Chondrocyte (in vitro differentiated cells): ENCODE results near the gene TMEM121. TPM values are rescaled to one million over a fixed set of nuclear protein-coding genes. Genes with fewer than 3 reads are reported as not detected.
A peak's percentile ranks its signal among the peaks of the same experiment; 100 is the strongest.

Experiments used
- DNase-seq: peaks from one replicate; pipeline ENCODE4 v3.0.0; 2021; ENCODE audit warnings: mixed read lengths, low spot score
- H3K27ac Mint-ChIP-seq: one replicate; pipeline ENCODE4 v1.8.0; 2021; ENCODE audit warnings: mild to moderate bottlenecking, moderate library complexity, mixed read lengths; ENCODE audit not compliant: unreplicated experiment
- H3K27me3 Mint-ChIP-seq: 2 replicates; pipeline ENCODE4 v1.8.0; 2021; ENCODE audit warnings: low read depth, mixed read lengths
- H3K36me3 Mint-ChIP-seq: 2 replicates; pipeline ENCODE4 v1.8.0; 2021; ENCODE audit warnings: low read depth, mixed read lengths
- H3K4me1 Mint-ChIP-seq: 2 replicates; pipeline ENCODE4 v1.8.0; 2021; ENCODE audit warnings: low read depth, mild to moderate bottlenecking, mixed read lengths
- H3K4me3 Mint-ChIP-seq: one replicate; pipeline ENCODE4 v1.8.0; 2021; ENCODE audit warnings: mild to moderate bottlenecking, moderate library complexity, mixed read lengths; ENCODE audit not compliant: unreplicated experiment
- H3K9me3 Mint-ChIP-seq: 2 replicates; pipeline ENCODE4 v1.8.0; 2021; ENCODE audit warnings: low read depth, mixed read lengths
- total RNA-seq: library from RNA; stranded (reverse); gene quantifications from 3 replicates; pipeline ENCODE4 v1.2.1, GENCODE V29; 2021
- TF ChIP-seq, protein P1 (sequence below): fragments of 200-600 bp; sonication (generic); IDR thresholded peaks from 2 replicates; pipeline ENCODE4 v1.5.0; 2021; ENCODE audit warnings: antibody characterized with exemption, mild to moderate bottlenecking, moderate library complexity

Gene TMEM121
- total RNA-seq, 1 donor from 2014 or later = 6.0 TPM

DNA sequence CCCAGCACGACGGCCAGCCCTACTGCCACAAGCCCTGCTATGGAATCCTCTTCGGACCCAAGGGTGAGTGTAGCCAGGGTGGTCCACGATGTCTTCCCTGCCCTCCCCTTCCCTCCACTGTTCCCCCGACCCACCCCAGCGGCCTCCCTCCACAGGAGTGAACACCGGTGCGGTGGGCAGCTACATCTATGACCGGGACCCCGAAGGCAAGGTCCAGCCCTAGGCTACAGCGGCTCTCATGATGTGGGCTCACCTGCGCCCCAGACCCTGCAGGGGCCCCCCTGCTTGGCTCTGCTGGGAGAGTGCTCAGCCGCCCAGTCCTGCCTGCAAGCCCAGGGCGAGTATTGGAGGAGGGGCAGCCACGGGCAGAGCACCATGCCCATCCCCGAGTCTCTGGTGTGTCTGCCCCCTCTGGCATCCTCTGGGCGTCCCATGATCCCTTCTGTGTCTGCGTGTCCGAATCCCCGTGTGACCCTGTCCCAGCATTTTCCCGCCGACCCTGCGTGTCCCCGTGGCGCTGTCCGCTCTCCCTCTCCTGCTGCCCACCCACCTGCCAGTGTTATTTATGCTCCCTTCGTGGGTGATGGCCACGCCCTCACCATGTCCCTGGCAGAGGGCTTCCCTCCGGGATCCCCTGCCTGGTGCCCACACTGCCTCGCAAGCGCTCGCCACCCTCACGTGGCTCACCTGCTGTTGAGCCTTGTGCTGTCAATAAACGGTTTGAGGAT lies 46.8 kb upstream of the TMEM121 start:
- no peak overlapping the region for H3K4me3 Mint-ChIP-seq
- H3K9me3 Mint-ChIP-seq = no peaks in the 10 kb centered on the region
- TF ChIP-seq, protein P1, sequence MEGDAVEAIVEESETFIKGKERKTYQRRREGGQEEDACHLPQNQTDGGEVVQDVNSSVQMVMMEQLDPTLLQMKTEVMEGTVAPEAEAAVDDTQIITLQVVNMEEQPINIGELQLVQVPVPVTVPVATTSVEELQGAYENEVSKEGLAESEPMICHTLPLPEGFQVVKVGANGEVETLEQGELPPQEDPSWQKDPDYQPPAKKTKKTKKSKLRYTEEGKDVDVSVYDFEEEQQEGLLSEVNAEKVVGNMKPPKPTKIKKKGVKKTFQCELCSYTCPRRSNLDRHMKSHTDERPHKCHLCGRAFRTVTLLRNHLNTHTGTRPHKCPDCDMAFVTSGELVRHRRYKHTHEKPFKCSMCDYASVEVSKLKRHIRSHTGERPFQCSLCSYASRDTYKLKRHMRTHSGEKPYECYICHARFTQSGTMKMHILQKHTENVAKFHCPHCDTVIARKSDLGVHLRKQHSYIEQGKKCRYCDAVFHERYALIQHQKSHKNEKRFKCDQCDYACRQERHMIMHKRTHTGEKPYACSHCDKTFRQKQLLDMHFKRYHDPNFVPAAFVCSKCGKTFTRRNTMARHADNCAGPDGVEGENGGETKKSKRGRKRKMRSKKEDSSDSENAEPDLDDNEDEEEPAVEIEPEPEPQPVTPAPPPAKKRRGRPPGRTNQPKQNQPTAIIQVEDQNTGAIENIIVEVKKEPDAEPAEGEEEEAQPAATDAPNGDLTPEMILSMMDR = no peak
- H3K4me1 Mint-ChIP-seq = peaks cover 63% of the 10 kb centered on the region
- no peak for DNase-seq
- H3K36me3 Mint-ChIP-seq = peaks cover 2% of the 10 kb centered on the region
- H3K27me3 Mint-ChIP-seq = no peaks in the 10 kb centered on the region
- H3K27ac Mint-ChIP-seq = peak overlapping the region; percentile 99

DNA sequence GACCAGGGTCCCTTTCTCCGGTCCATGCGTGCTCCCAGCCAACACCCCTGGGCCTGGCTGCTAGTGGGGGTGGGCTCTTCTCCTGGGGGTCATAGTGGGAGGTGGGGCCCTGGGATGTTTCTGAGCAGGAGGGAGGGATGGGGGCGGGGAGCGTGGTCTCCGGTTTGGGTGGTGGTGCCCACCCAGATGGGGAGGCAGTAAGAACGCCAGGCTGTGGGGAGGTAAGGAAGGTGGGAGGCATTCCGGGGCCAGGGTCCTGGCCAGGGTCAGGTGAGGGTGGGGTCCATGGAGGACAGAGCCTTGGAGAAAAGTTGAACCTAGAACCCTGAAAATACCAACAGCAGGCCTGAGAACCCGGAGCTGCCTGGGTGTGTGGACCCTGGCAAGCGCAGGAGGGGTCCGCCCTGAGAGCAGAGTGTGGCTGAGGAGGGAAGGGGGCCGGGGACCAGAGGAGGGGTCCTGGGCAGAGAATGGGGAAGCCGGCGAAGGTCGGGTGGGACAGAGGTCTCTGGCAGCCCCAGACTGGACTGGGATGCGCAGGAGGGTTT lies 46.1 kb upstream of the TMEM121 start:
- DNase-seq = no peak
- H3K4me3 Mint-ChIP-seq = no peak overlapping the region
- H3K9me3 Mint-ChIP-seq = no peaks in the 10 kb centered on the region
- peaks cover 66% of the 10 kb centered on the region for H3K4me1 Mint-ChIP-seq
- H3K36me3 Mint-ChIP-seq = peaks cover 2% of the 10 kb centered on the region
- no peaks in the 10 kb centered on the region for H3K27me3 Mint-ChIP-seq
- H3K27ac Mint-ChIP-seq = peak overlapping the region; percentile 99
- TF ChIP-seq, protein P1 = no peak

DNA sequence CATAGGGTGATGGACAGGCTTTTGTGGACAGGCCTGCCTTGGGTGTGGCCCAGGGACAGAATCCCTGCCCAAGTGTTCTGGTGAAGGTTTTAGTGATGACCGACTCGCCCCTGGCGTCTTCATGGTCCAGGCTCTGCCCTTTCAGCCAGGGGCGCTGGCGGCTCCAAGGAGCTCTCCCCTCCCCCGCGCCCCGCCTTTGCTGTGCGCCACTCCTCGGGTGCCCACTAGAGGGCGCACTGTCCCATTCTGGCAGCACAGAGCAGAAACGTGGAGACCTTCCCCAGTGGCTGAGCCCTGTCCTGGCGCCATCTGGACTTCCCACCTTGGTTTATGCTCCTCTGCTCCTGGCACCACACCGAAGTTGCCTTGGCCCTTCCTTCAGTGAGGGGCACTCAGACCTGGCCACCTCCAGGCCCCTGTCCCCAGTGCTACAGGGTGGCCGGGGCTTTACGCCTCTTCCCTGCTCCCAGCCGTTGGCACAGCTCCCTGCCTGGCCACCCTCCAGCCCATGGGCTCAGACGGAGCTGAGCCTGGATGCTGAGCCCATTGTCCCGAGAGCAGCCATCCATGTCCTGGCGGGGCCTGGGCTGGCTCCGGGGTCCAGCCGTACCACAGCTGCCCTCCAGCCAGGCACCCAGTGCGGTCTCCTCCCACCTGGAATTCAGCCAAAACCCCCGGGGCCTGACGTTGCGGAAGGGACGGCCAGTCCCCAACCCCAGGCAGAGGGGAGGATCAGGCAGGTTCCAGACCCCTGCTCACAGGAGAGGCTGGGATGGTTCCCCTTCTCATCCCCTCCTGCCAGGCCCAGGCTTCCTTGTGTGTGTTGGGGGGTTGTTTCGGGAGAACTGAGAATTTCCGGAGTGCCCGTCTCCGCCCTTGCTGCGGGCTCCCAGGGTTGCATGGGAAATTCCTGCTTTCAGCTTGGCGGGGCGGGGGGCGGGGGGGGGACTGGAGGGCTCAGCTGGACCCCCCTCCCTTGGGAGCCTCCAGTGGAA lies 45.3 kb upstream of the TMEM121 start:
- Mint-ChIP-seq H3K27me3 (no peaks in the 10 kb centered on the region), H3K4me3 (peak overlapping the region; percentile 67), H3K27ac (peak overlapping the region; percentile 99), H3K4me1 (peaks cover 71% of the 10 kb centered on the region), H3K9me3 (no peaks in the 10 kb centered on the region), H3K36me3 (peaks cover 2% of the 10 kb centered on the region)
- no peak for DNase-seq
- TF ChIP-seq, protein P1 = peak; percentile 100

DNA sequence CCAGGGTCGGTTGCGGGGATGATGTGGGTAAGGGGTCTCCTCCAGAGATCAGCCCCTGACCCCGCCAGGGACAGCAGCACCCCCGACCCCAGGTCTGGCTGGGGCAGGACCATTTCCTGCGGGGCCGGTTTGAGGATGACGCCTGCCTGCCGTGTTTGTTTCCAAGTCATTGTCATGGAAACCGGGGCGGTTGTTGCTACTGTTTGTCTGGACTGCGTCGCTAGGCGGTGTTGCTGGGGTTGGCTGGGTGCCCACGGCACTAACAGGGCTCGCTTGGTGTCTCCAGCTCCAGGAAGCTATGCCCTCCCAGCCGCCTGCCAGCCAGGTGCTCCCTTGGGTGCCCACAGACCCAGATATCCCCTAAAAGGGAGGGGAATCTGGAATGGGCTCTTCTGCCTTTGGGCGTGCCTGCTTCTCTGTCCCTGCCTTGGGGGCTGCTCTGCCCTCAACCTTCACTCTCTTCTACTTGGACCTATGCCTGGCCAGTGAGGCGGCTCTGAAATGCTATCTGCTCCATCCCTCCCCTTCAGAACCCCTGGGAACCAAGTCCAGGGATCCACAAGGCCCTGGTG lies 44.4 kb upstream of the TMEM121 start:
- Mint-ChIP-seq H3K36me3 (peaks cover 2% of the 10 kb centered on the region), H3K4me1 (peaks cover 63% of the 10 kb centered on the region), H3K27ac (peak overlapping the region; percentile 99), H3K27me3 (no peaks in the 10 kb centered on the region), H3K9me3 (no peaks in the 10 kb centered on the region), H3K4me3 (peak overlapping the region; percentile 67)
- DNase-seq = no peak
- TF ChIP-seq, protein P1 = peak; percentile 47
